Effector CD4-positive, alpha-beta T cell (primary cell): ENCODE data around the gene ATG7.

Experiments used
- DNase-seq: peaks from one replicate; pipeline ENCODE4 v3.0.0-alpha.2; 2020
- total RNA-seq: gene quantifications from one replicate; lab custom pipeline; 2026; lab: John Stamatoyannopoulos, UW

The ATG7 gene
- 28.1 reads per million, percentile 55 among the genes with 10 or more reads in this experiment for total RNA-seq

- peak; percentile 94 for DNase-seq
Measured at GRCh38 chr3:11271986-11272904, at the start of gene ATG7. Gene ATG7, plus strand, starts transcription at chr3:11272397. Its CDS starts 26,299 bp downstream, at chr3:11298696.

GRCh38 chr3:11224010-11224409, 48.2 kb upstream of the ATG7 start:
- no peak for DNase-seq

- no peak for DNase-seq
Measured at GRCh38 chr3:11224870-11225229, 47.3 kb upstream of the ATG7 start.

GRCh38 chr3:11226042-11226370, 46.2 kb upstream of the ATG7 start:
- no peak for DNase-seq

- DNase-seq: no peak
Measured at GRCh38 chr3:11228041-11228440, 44.2 kb upstream of the ATG7 start.

GRCh38 chr3:11230125-11230524, 42.1 kb upstream of the ATG7 start:
- DNase-seq: no peak

- DNase-seq: no peak
Measured at GRCh38 chr3:11230832-11231231, 41.4 kb upstream of the ATG7 start.

GRCh38 chr3:11235385-11235784, 36.8 kb upstream of the ATG7 start:
- DNase-seq: no peak

- DNase-seq: peak; percentile 78
Measured at GRCh38 chr3:11236588-11237461, 35.4 kb upstream of the ATG7 start.

GRCh38 chr3:11238060-11238459, 34.1 kb upstream of the ATG7 start:
- no peak for DNase-seq

GRCh38 chr3:11238880-11239279, 33.3 kb upstream of the ATG7 start:
- no peak for DNase-seq

- DNase-seq: no peak
Measured at GRCh38 chr3:11239796-11240195, 32.4 kb upstream of the ATG7 start.

GRCh38 chr3:11240496-11240895, 31.7 kb upstream of the ATG7 start:
- DNase-seq: no peak

GRCh38 chr3:11244121-11244677, 28.0 kb upstream of the ATG7 start:
- DNase-seq: no peak

- no peak for DNase-seq
Measured at GRCh38 chr3:11245276-11245675, 26.9 kb upstream of the ATG7 start.

- no peak for DNase-seq
Measured at GRCh38 chr3:11245827-11246662, 26.2 kb upstream of the ATG7 start.

GRCh38 chr3:11246663-11246970, 25.6 kb upstream of the ATG7 start:
- DNase-seq: no peak

GRCh38 chr3:11247362-11247761, 24.8 kb upstream of the ATG7 start:
- no peak for DNase-seq

- no peak for DNase-seq
Measured at GRCh38 chr3:11248596-11248995, 23.6 kb upstream of the ATG7 start.

- DNase-seq: no peak
Measured at GRCh38 chr3:11250902-11251806, 21.0 kb upstream of the ATG7 start.

- no peak for DNase-seq
Measured at GRCh38 chr3:11251807-11252176, 20.4 kb upstream of the ATG7 start.

- DNase-seq: no peak
Measured at GRCh38 chr3:11254876-11255275, 17.3 kb upstream of the ATG7 start.
